GM23338 (cell line): ENCODE results near the gene ELOVL6. TPM values are rescaled to one million over a fixed set of nuclear protein-coding genes. Genes with fewer than 3 reads are reported as not detected.

ENCODE experiments used
- ATAC-seq: fragments of 200-7000 bp; cut with Tn5 transposase; 3 replicates; pipeline ENCODE4 v1.9.1; 2020
- DNase-seq: peaks from one replicate; pipeline ENCODE4 v3.0.0-alpha.2; 2015; ENCODE audit warnings: low spot score
- H2AFZ ChIP-seq: fragments of 200-600 bp; sonication (generic); 2 replicates; pipeline ENCODE4 v1.8.0; 2016; ENCODE audit warnings: antibody characterized with exemption, mild to moderate bottlenecking, moderate library complexity
- H3F3A ChIP-seq: fragments of 200-600 bp; sonication (generic); replicated peaks from 2 replicates; pipeline ENCODE4 v1.8.0; 2017; ENCODE audit warnings: antibody characterized with exemption, mixed run types, low read depth
- H3K27ac ChIP-seq: fragments of 200-600 bp; sonication (generic); 2 replicates; pipeline ENCODE4 v1.6.1; 2016; ENCODE audit warnings: low read depth
- H3K27me3 ChIP-seq: fragments of 200-600 bp; sonication (generic); 2 replicates; pipeline ENCODE4 v1.8.0; 2016; ENCODE audit warnings: mild to moderate bottlenecking, mixed run types, moderate library complexity; ENCODE audit not compliant: insufficient read depth
- H3K36me3 ChIP-seq: fragments of 200-600 bp; sonication (generic); 2 replicates; pipeline ENCODE4 v1.8.0; 2016; ENCODE audit warnings: mild to moderate bottlenecking; ENCODE audit not compliant: insufficient read depth
- H3K4me1 ChIP-seq: fragments of 200-600 bp; sonication (generic); 2 replicates; pipeline ENCODE4 v1.8.0; 2016; ENCODE audit warnings: mild to moderate bottlenecking, moderate library complexity; ENCODE audit not compliant: insufficient read depth
- H3K4me2 ChIP-seq: fragments of 200-600 bp; sonication (generic); 2 replicates; pipeline ENCODE4 v1.7.1; 2017; ENCODE audit warnings: mixed run types
- H3K4me3 ChIP-seq: fragments of 200-600 bp; sonication (generic); 2 replicates; pipeline ENCODE4 v1.6.1; 2016; ENCODE audit warnings: mixed run types
- H3K79me2 ChIP-seq: fragments of 200-600 bp; sonication (generic); replicated peaks from 2 replicates; pipeline ENCODE4 v1.8.0; 2017; ENCODE audit warnings: mild to moderate bottlenecking; ENCODE audit not compliant: insufficient read depth
- H3K9me2 ChIP-seq: fragments of 200-600 bp; sonication (generic); 2 replicates; pipeline ENCODE4 v1.8.0; 2017; ENCODE audit not compliant: insufficient read depth
- H4K20me1 ChIP-seq: fragments of 200-600 bp; sonication (generic); replicated peaks from 2 replicates; pipeline ENCODE4 v1.8.0; 2017; ENCODE audit warnings: mild to moderate bottlenecking; ENCODE audit not compliant: insufficient read depth
- H3K27ac Mint-ChIP-seq: 2 replicates; pipeline ENCODE4 v1.8.0; 2020; ENCODE audit warnings: inconsistent platforms, mild to moderate bottlenecking, moderate library complexity, mixed read lengths
- H3K27me3 Mint-ChIP-seq: 3 replicates; pipeline ENCODE4 v1.8.0; 2022; ENCODE audit warnings: low read depth, mild to moderate bottlenecking, moderate library complexity, mixed read lengths, inconsistent platforms; ENCODE audit not compliant: insufficient read depth, poor library complexity
- H3K36me3 Mint-ChIP-seq: 3 replicates; pipeline ENCODE4 v1.8.0; 2021; ENCODE audit warnings: low read depth, mild to moderate bottlenecking, inconsistent platforms, moderate library complexity, mixed read lengths
- H3K4me1 Mint-ChIP-seq: 3 replicates; pipeline ENCODE4 v1.8.0; 2020; ENCODE audit warnings: mild to moderate bottlenecking, inconsistent platforms, mixed read lengths
- H3K4me3 Mint-ChIP-seq: 3 replicates; pipeline ENCODE4 v1.8.0; 2021; ENCODE audit warnings: moderate library complexity, mild to moderate bottlenecking, inconsistent platforms, mixed read lengths
- H3K9me3 Mint-ChIP-seq: 3 replicates; pipeline ENCODE4 v1.8.0; 2020; ENCODE audit warnings: moderate library complexity, mild to moderate bottlenecking, inconsistent platforms, mixed read lengths
- CREB1 ChIP-seq: fragments of 250-450 bp; sonication (Bioruptor Pico); IDR thresholded peaks from 2 replicates; pipeline ENCODE4 v1.5.0; 2020; ENCODE audit warnings: low read depth, mild to moderate bottlenecking, moderate library complexity
- EZH2 ChIP-seq: fragments of 200-600 bp; sonication (generic); IDR thresholded peaks from one replicate; pipeline ENCODE4 v1.8.0; 2017; ENCODE audit warnings: antibody characterized with exemption, mild to moderate bottlenecking, low read depth; ENCODE audit not compliant: unreplicated experiment
- JUNB ChIP-seq: IDR thresholded peaks from one replicate; pipeline ENCODE4 v1.6.1; 2016; ENCODE audit warnings: antibody characterized with exemption; ENCODE audit not compliant: unreplicated experiment
- NANOG ChIP-seq: IDR thresholded peaks from 2 replicates; pipeline ENCODE4 v1.6.1; 2016; ENCODE audit warnings: antibody characterized with exemption, borderline replicate concordance
- POLR2AphosphoS5 ChIP-seq: IDR thresholded peaks from 2 replicates; pipeline ENCODE4 v1.6.1; 2016; ENCODE audit warnings: antibody characterized with exemption, low read depth
- STAT1 ChIP-seq: IDR thresholded peaks from one replicate; pipeline ENCODE4 v1.6.1; 2016; ENCODE audit warnings: antibody characterized with exemption; ENCODE audit not compliant: unreplicated experiment
- ZNF114 ChIP-seq: fragments of 250-450 bp; sonication (Bioruptor Pico); IDR thresholded peaks from 2 replicates; pipeline ENCODE4 v1.5.0; 2020; ENCODE audit warnings: mild to moderate bottlenecking, moderate library complexity
- ZNF331 ChIP-seq: fragments of 250-450 bp; sonication (Bioruptor Pico); IDR thresholded peaks from 2 replicates; pipeline ENCODE4 v1.5.0; 2020; ENCODE audit warnings: low read depth, mild to moderate bottlenecking, moderate library complexity
- polyA plus RNA-seq: library from polyadenylated mRNA; unstranded; fragments of >200 nt; fragmentation: Nextera tagmentation; extraction: Ambion mirVana; gene quantifications from 2 replicates; pipeline ENCODE4 v1.2.1, GENCODE V29; 2016
- total RNA-seq: library from RNA; depleted of rRNA; stranded (reverse); fragments of >200 nt; shearing (Covaris generic); gene quantifications from 2 replicates; pipeline ENCODE4 v1.2.3, GENCODE V29; 2014
- TF ChIP-seq, protein P1 (sequence below): IDR thresholded peaks from one replicate; pipeline ENCODE4 v1.6.1; 2018; ENCODE audit warnings: antibody characterized with exemption; ENCODE audit not compliant: unreplicated experiment
- TF ChIP-seq, protein P2 (sequence below), 2 experiments: fragments of 200-600 bp in 1 of 2; sonication (generic) in 1 of 2; conservative IDR thresholded peaks; 2 replicates each; pipeline versions ENCODE4 v1.5.1 to v1.6.1; 2016 to 2017; ENCODE audit warnings: antibody characterized with exemption in 2 of 2, low read depth in 2 of 2, mild to moderate bottlenecking in 2 of 2, moderate library complexity in 1 of 2
- TF ChIP-seq, protein P3 (sequence below): IDR thresholded peaks from 2 replicates; pipeline ENCODE4 v1.6.1; 2016; ENCODE audit warnings: antibody characterized with exemption
- TF ChIP-seq, protein P4 (sequence below): fragments of 250-450 bp; sonication (Bioruptor Pico); IDR thresholded peaks from 2 replicates; pipeline ENCODE4 v1.5.0; 2020; ENCODE audit warnings: mild to moderate bottlenecking, moderate library complexity

Gene ELOVL6
- total and polyA plus RNA-seq, 2 experiments from 2014 or later = 82.7 to 89.5 TPM

DNA sequence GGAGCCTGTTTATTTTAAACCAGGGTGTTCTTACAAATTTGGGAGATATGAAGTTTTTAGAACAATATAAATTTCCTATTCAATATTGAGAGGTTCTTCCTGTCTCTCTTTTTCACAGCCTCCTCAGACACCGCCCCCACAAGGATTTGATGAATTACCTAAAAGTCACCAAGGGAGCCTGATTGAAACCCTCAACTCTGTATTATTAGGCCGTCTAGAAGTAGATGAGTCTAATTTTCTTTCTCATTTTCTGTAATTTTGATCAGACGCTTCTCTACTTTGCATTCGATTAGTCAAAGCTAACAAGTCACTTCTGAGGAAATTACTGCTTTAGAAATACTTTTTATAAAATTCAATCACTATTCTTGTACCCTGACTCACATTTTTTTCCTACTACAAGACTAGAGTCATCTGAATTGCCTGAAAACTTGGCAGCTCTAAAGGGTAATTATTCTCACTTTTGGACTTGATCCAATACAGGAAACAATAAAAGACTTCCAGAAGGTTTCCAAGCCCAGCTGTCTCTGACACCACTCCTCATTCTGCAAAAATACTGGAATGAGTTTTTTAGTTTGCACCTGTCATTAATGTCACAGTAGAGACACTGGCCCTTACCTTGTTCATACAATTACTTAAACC lies 111.2 kb downstream of the ELOVL6 start (continued):
- TF ChIP-seq, protein P1, sequence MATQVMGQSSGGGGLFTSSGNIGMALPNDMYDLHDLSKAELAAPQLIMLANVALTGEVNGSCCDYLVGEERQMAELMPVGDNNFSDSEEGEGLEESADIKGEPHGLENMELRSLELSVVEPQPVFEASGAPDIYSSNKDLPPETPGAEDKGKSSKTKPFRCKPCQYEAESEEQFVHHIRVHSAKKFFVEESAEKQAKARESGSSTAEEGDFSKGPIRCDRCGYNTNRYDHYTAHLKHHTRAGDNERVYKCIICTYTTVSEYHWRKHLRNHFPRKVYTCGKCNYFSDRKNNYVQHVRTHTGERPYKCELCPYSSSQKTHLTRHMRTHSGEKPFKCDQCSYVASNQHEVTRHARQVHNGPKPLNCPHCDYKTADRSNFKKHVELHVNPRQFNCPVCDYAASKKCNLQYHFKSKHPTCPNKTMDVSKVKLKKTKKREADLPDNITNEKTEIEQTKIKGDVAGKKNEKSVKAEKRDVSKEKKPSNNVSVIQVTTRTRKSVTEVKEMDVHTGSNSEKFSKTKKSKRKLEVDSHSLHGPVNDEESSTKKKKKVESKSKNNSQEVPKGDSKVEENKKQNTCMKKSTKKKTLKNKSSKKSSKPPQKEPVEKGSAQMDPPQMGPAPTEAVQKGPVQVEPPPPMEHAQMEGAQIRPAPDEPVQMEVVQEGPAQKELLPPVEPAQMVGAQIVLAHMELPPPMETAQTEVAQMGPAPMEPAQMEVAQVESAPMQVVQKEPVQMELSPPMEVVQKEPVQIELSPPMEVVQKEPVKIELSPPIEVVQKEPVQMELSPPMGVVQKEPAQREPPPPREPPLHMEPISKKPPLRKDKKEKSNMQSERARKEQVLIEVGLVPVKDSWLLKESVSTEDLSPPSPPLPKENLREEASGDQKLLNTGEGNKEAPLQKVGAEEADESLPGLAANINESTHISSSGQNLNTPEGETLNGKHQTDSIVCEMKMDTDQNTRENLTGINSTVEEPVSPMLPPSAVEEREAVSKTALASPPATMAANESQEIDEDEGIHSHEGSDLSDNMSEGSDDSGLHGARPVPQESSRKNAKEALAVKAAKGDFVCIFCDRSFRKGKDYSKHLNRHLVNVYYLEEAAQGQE = no peak
- no peak for TF ChIP-seq CREB1 (CRISPR knock-in tag)
- TF ChIP-seq NANOG = no peak
- no peak for TF ChIP-seq POLR2AphosphoS5
- TF ChIP-seq ZNF114 (CRISPR knock-in tag) = no peak
- TF ChIP-seq, protein P2, sequence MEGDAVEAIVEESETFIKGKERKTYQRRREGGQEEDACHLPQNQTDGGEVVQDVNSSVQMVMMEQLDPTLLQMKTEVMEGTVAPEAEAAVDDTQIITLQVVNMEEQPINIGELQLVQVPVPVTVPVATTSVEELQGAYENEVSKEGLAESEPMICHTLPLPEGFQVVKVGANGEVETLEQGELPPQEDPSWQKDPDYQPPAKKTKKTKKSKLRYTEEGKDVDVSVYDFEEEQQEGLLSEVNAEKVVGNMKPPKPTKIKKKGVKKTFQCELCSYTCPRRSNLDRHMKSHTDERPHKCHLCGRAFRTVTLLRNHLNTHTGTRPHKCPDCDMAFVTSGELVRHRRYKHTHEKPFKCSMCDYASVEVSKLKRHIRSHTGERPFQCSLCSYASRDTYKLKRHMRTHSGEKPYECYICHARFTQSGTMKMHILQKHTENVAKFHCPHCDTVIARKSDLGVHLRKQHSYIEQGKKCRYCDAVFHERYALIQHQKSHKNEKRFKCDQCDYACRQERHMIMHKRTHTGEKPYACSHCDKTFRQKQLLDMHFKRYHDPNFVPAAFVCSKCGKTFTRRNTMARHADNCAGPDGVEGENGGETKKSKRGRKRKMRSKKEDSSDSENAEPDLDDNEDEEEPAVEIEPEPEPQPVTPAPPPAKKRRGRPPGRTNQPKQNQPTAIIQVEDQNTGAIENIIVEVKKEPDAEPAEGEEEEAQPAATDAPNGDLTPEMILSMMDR (conservative IDR thresholded peaks at IDR 0.05; ENCODE audit: low read depth in 2 of 2) = no peak
- no peak for TF ChIP-seq JUNB
- no peak for TF ChIP-seq ZNF331 (CRISPR knock-in tag)
- no peak for TF ChIP-seq EZH2
- TF ChIP-seq, protein P3, sequence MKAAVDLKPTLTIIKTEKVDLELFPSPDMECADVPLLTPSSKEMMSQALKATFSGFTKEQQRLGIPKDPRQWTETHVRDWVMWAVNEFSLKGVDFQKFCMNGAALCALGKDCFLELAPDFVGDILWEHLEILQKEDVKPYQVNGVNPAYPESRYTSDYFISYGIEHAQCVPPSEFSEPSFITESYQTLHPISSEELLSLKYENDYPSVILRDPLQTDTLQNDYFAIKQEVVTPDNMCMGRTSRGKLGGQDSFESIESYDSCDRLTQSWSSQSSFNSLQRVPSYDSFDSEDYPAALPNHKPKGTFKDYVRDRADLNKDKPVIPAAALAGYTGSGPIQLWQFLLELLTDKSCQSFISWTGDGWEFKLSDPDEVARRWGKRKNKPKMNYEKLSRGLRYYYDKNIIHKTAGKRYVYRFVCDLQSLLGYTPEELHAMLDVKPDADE = no peak
- TF ChIP-seq STAT1 = no peak

DNA sequence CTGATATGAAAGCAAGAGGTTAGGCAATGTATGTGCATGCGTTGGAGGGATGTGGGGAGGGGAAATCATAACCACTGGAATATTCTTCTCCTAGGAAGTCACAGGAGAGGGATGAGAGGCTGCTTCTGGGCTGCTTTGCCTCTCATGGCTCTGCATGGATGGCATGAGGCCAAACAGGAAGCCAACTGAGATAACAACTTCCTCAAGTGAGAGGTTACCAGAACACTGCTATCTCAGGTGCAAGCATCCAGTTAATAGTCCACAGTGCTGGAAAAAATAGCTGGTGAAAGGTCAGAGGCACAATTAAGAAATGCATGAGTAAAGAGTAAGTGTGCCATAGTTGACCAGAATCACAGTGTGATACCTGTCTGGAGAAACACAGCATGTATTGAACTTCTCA lies 113.3 kb downstream of the ELOVL6 start:
- ATAC-seq (no peak), DNase-seq (no peak)
- Mint-ChIP-seq H3K9me3 (peaks cover 14% of the 10 kb centered on the region; the same call in 2 of the 3 replicates), H3K4me3 (no peak overlapping the region), H3K27ac (no peak overlapping the region), H3K4me1 (peaks cover 25% of the 10 kb centered on the region), H3K27me3 (no peaks in the 10 kb centered on the region), H3K36me3 (peaks cover 34% of the 10 kb centered on the region)
- peaks cover 32% of the 10 kb centered on the region for H3K79me2 ChIP-seq
- peaks cover 4% of the 10 kb centered on the region; the same call in 1 of the 2 replicates for H3K9me2 ChIP-seq
- H3K27me3 ChIP-seq = no peaks in the 10 kb centered on the region
- H3K4me2 ChIP-seq = no peak overlapping the region
- H3K4me3 ChIP-seq = no peak overlapping the region
- 0 out of 2 replicates have a peak, but pooled peaks cover 4% of the 10 kb centered on the region for H3K4me1 ChIP-seq
- no peak overlapping the region for H3K27ac ChIP-seq
- H3K36me3 ChIP-seq = peaks cover 7% of the 10 kb centered on the region
- H4K20me1 ChIP-seq = no peaks in the 10 kb centered on the region; the same call in 1 of the 2 replicates
- H3F3A ChIP-seq = peaks cover 11% of the 10 kb centered on the region; the same call in 1 of the 2 replicates
- no peak overlapping the region for H2AFZ ChIP-seq
- no peak for TF ChIP-seq EZH2
- no peak for TF ChIP-seq POLR2AphosphoS5
- TF ChIP-seq, protein P4, sequence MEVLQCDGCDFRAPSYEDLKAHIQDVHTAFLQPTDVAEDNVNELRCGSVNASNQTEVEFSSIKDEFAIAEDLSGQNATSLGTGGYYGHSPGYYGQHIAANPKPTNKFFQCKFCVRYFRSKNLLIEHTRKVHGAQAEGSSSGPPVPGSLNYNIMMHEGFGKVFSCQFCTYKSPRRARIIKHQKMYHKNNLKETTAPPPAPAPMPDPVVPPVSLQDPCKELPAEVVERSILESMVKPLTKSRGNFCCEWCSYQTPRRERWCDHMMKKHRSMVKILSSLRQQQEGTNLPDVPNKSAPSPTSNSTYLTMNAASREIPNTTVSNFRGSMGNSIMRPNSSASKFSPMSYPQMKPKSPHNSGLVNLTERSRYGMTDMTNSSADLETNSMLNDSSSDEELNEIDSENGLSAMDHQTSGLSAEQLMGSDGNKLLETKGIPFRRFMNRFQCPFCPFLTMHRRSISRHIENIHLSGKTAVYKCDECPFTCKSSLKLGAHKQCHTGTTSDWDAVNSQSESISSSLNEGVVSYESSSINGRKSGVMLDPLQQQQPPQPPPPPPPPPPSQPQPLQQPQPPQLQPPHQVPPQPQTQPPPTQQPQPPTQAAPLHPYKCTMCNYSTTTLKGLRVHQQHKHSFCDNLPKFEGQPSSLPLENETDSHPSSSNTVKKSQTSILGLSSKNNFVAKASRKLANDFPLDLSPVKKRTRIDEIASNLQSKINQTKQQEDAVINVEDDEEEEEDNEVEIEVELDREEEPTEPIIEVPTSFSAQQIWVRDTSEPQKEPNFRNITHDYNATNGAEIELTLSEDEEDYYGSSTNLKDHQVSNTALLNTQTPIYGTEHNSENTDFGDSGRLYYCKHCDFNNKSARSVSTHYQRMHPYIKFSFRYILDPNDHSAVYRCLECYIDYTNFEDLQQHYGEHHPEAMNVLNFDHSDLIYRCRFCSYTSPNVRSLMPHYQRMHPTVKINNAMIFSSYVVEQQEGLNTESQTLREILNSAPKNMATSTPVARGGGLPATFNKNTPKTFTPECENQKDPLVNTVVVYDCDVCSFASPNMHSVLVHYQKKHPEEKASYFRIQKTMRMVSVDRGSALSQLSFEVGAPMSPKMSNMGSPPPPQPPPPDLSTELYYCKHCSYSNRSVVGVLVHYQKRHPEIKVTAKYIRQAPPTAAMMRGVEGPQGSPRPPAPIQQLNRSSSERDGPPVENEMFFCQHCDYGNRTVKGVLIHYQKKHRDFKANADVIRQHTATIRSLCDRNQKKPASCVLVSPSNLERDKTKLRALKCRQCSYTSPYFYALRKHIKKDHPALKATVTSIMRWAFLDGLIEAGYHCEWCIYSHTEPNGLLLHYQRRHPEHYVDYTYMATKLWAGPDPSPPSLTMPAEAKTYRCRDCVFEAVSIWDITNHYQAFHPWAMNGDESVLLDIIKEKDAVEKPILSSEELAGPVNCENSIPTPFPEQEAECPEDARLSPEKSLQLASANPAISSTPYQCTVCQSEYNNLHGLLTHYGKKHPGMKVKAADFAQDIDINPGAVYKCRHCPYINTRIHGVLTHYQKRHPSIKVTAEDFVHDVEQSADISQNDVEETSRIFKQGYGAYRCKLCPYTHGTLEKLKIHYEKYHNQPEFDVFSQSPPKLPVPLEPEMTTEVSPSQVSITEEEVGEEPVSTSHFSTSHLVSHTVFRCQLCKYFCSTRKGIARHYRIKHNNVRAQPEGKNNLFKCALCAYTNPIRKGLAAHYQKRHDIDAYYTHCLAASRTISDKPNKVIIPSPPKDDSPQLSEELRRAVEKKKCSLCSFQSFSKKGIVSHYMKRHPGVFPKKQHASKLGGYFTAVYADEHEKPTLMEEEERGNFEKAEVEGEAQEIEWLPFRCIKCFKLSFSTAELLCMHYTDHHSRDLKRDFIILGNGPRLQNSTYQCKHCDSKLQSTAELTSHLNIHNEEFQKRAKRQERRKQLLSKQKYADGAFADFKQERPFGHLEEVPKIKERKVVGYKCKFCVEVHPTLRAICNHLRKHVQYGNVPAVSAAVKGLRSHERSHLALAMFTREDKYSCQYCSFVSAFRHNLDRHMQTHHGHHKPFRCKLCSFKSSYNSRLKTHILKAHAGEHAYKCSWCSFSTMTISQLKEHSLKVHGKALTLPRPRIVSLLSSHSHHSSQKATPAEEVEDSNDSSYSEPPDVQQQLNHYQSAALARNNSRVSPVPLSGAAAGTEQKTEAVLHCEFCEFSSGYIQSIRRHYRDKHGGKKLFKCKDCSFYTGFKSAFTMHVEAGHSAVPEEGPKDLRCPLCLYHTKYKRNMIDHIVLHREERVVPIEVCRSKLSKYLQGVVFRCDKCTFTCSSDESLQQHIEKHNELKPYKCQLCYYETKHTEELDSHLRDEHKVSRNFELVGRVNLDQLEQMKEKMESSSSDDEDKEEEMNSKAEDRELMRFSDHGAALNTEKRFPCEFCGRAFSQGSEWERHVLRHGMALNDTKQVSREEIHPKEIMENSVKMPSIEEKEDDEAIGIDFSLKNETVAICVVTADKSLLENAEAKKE (CRISPR knock-in tag) = no peak
- no peak for TF ChIP-seq CREB1 (CRISPR knock-in tag)
- TF ChIP-seq ZNF114 (CRISPR knock-in tag) = no peak
- no peak for TF ChIP-seq JUNB
